ENCODE results near the gene PORCN. TPM values are rescaled to one million over a fixed set of nuclear protein-coding genes. Genes with fewer than 3 reads are reported as not detected.

PORCN gene
- total and polyA plus RNA-seq, 4 donors, result 0.70 to 4.9 (median 2.8) TPM

DNA sequence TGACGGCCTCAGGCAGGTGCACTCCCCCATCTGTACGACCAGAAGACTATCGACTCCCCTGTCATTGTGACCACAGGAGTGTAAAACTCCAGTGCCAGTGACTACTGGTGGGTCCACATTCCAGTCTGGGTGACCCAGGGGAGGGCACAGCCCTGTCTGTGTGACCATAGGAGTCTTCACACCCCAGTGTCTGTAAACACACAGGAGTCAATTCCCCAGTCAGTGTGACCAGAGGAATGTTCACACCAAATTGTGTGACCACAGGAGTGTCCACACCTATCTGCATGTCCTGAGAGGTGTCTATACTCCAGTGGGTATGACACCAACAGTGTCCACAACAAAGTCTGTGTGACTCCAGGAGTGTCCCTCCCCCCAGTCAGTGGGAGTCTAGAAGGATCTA lies 20.8 kb upstream of the PORCN start:
- Histone ChIP-seq H3K9ac (ENCODE audit: low read depth in 1 of 2, low read length in 2 of 2) (no peak overlapping the region), H3K4me1 (ENCODE audit: control insufficient read depth in 4 of 4, insufficient read depth in 4 of 4, low read length in 3 of 4) (no peaks in the 10 kb centered on the region), H3K4me3 (ENCODE audit: low read depth in 1 of 3, low read length in 3 of 3) (no peak overlapping the region), H3K36me3 (ENCODE audit: control insufficient read depth in 4 of 4, insufficient read depth in 3 of 4, low read depth in 1 of 4, low read length in 3 of 4) (peaks cover 0 to 3% (median 2%) of the 10 kb centered on the region in 4 donors), H3K9me3 (ENCODE audit: control insufficient read depth in 4 of 4, low read length in 3 of 4) (no peaks in the 10 kb centered on the region), H3K27me3 (ENCODE audit: control insufficient read depth in 4 of 4, insufficient read depth in 4 of 4, low read length in 3 of 4) (peaks cover 0 to 2% (median 0%) of the 10 kb centered on the region in 4 donors), H3K27ac (ENCODE audit: low read depth in 1 of 2, low read length in 2 of 2) (no peak overlapping the region)
- WGBS, result 92% methylated on average over 3 of the region's 3 CpGs
- no peak for DNase-seq (ENCODE audit: low spot score)
- TF ChIP-seq GABPA (IDR thresholded peaks at IDR 0.05 in 1 of 2, conservative IDR thresholded peaks at IDR 0.05 in 1 of 2) (no peak), FOXA2 (IDR thresholded peaks at IDR 0.05) (no peak), RAD21 (IDR thresholded peaks at IDR 0.05) (no peak), NR2F2 (IDR thresholded peaks at IDR 0.05) (no peak), TAF1 (conservative IDR thresholded peaks at IDR 0.05) (no peak), EGR1 (IDR thresholded peaks at IDR 0.05; ENCODE audit: low read depth in 2 of 2) (no peak), YY1 (IDR thresholded peaks at IDR 0.05) (no peak), SP1 (IDR thresholded peaks at IDR 0.05) (no peak), HNF4A (conservative IDR thresholded peaks at IDR 0.05) (no peak), HNF4G (IDR thresholded peaks at IDR 0.05) (no peak), RXRA (IDR thresholded peaks at IDR 0.05) (no peak), FOXA1 (IDR thresholded peaks at IDR 0.05) (no peak), JUND (IDR thresholded peaks at IDR 0.05) (no peak)
- TF ChIP-seq, protein P1, sequence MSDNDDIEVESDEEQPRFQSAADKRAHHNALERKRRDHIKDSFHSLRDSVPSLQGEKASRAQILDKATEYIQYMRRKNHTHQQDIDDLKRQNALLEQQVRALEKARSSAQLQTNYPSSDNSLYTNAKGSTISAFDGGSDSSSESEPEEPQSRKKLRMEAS (IDR thresholded peaks at IDR 0.05), result no peak
- TF ChIP-seq, protein P2, sequence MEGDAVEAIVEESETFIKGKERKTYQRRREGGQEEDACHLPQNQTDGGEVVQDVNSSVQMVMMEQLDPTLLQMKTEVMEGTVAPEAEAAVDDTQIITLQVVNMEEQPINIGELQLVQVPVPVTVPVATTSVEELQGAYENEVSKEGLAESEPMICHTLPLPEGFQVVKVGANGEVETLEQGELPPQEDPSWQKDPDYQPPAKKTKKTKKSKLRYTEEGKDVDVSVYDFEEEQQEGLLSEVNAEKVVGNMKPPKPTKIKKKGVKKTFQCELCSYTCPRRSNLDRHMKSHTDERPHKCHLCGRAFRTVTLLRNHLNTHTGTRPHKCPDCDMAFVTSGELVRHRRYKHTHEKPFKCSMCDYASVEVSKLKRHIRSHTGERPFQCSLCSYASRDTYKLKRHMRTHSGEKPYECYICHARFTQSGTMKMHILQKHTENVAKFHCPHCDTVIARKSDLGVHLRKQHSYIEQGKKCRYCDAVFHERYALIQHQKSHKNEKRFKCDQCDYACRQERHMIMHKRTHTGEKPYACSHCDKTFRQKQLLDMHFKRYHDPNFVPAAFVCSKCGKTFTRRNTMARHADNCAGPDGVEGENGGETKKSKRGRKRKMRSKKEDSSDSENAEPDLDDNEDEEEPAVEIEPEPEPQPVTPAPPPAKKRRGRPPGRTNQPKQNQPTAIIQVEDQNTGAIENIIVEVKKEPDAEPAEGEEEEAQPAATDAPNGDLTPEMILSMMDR (IDR thresholded peaks at IDR 0.05; ENCODE audit: low read depth, low read length, missing input control), result no peak
- TF ChIP-seq, protein P3, sequence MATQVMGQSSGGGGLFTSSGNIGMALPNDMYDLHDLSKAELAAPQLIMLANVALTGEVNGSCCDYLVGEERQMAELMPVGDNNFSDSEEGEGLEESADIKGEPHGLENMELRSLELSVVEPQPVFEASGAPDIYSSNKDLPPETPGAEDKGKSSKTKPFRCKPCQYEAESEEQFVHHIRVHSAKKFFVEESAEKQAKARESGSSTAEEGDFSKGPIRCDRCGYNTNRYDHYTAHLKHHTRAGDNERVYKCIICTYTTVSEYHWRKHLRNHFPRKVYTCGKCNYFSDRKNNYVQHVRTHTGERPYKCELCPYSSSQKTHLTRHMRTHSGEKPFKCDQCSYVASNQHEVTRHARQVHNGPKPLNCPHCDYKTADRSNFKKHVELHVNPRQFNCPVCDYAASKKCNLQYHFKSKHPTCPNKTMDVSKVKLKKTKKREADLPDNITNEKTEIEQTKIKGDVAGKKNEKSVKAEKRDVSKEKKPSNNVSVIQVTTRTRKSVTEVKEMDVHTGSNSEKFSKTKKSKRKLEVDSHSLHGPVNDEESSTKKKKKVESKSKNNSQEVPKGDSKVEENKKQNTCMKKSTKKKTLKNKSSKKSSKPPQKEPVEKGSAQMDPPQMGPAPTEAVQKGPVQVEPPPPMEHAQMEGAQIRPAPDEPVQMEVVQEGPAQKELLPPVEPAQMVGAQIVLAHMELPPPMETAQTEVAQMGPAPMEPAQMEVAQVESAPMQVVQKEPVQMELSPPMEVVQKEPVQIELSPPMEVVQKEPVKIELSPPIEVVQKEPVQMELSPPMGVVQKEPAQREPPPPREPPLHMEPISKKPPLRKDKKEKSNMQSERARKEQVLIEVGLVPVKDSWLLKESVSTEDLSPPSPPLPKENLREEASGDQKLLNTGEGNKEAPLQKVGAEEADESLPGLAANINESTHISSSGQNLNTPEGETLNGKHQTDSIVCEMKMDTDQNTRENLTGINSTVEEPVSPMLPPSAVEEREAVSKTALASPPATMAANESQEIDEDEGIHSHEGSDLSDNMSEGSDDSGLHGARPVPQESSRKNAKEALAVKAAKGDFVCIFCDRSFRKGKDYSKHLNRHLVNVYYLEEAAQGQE (IDR thresholded peaks at IDR 0.05), result no peak
- TF ChIP-seq, protein P4, sequence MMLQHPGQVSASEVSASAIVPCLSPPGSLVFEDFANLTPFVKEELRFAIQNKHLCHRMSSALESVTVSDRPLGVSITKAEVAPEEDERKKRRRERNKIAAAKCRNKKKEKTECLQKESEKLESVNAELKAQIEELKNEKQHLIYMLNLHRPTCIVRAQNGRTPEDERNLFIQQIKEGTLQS (IDR thresholded peaks at IDR 0.05), result no peak
- TF ChIP-seq, protein P5, sequence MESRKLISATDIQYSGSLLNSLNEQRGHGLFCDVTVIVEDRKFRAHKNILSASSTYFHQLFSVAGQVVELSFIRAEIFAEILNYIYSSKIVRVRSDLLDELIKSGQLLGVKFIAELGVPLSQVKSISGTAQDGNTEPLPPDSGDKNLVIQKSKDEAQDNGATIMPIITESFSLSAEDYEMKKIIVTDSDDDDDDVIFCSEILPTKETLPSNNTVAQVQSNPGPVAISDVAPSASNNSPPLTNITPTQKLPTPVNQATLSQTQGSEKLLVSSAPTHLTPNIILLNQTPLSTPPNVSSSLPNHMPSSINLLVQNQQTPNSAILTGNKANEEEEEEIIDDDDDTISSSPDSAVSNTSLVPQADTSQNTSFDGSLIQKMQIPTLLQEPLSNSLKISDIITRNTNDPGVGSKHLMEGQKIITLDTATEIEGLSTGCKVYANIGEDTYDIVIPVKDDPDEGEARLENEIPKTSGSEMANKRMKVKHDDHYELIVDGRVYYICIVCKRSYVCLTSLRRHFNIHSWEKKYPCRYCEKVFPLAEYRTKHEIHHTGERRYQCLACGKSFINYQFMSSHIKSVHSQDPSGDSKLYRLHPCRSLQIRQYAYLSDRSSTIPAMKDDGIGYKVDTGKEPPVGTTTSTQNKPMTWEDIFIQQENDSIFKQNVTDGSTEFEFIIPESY (IDR thresholded peaks at IDR 0.05), result no peak

Data from liver (tissue), 9 donors.